Measurements from ENCODE around the gene SKIDA1.

Gene SKIDA1

DNA sequence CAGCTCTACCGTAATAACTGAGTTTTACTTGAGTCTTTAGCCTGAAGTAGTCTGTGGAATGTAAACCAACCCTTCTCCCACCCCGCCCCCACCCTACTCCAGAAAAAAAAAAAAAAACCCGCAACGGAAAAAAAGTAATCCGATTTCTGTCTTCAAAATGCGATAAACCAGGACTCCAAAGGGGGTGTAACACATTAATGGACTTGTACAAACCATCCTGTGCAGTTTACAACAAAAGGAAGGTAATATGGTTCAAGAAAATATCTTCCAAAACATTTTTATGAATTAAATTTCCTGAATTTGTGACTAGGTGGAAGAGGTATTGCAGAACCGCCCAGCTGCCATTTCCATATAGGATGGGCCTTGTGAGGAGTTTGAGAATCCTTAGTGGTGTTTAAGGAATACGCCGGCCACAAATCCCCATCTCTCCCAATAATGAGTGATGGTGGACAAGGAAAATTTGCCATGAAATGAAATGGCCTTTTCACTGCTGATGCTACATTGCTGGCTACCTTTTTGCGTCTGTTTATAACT, 10.6 kb downstream of the SKIDA1 start:
- no peak for ATAC-seq

DNA sequence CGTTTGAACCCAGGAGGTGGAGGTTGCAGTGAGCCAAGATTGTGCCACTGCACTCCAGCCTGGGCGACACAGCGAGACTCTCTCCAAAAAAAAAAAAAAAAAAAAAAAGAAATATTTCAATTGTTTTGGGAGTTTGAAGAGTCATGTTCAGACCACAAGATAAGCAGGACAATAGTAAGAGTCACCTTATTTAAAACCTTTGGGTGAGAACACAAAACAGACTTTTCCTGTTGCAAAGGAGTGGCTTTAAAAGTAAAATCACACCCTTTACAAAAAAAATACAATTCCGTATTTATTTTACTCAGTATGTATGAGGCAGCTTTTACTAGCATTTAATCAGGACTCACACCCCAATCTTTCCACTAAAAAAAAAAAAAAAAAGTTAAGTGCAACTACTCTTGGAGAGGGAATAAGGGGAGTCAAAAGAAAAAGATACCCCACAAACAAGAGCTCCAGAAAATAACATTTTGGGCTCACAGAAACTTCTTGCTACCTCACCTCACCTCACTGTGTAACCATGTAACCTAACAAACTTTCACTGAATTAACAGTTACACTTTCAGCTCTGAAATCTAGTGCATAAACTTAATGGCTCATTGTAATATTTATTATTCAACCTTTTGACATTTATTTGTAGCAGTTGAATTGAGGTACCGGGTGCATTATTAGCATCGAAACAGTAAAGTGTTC, 11.2 kb downstream of the SKIDA1 start:
- TF ChIP-seq ISL1 (CRISPR knock-in tag; IDR thresholded peaks at IDR 0.05) (no peak), RARB (CRISPR knock-in tag; IDR thresholded peaks at IDR 0.05) (no peak), ESRRG (CRISPR knock-in tag; IDR thresholded peaks at IDR 0.05) (no peak), ARNTL (CRISPR knock-in tag; IDR thresholded peaks at IDR 0.05; ENCODE audit: borderline replicate concordance, low read depth) (no peak), ZNF565 (CRISPR knock-in tag; conservative IDR thresholded peaks at IDR 0.05; ENCODE audit: low read depth) (no peak), CSDC2 (CRISPR knock-in tag; IDR thresholded peaks at IDR 0.05) (no peak), TOX (CRISPR knock-in tag; IDR thresholded peaks at IDR 0.05; ENCODE audit: borderline replicate concordance) (no peak), ZC3H10 (CRISPR knock-in tag; IDR thresholded peaks at IDR 0.05) (no peak), SNAI2 (CRISPR knock-in tag; IDR thresholded peaks at IDR 0.05) (no peak), GLIS3 (CRISPR knock-in tag; IDR thresholded peaks at IDR 0.05) (no peak), ZNF70 (CRISPR knock-in tag; IDR thresholded peaks at IDR 0.05) (no peak), PPARA (CRISPR knock-in tag; IDR thresholded peaks at IDR 0.05; ENCODE audit: borderline replicate concordance) (no peak), BACH2 (CRISPR knock-in tag; IDR thresholded peaks at IDR 0.05; ENCODE audit: borderline replicate concordance) (no peak), ZFP3 (CRISPR knock-in tag; IDR thresholded peaks at IDR 0.05) (no peak)
- TF ChIP-seq, protein P1, sequence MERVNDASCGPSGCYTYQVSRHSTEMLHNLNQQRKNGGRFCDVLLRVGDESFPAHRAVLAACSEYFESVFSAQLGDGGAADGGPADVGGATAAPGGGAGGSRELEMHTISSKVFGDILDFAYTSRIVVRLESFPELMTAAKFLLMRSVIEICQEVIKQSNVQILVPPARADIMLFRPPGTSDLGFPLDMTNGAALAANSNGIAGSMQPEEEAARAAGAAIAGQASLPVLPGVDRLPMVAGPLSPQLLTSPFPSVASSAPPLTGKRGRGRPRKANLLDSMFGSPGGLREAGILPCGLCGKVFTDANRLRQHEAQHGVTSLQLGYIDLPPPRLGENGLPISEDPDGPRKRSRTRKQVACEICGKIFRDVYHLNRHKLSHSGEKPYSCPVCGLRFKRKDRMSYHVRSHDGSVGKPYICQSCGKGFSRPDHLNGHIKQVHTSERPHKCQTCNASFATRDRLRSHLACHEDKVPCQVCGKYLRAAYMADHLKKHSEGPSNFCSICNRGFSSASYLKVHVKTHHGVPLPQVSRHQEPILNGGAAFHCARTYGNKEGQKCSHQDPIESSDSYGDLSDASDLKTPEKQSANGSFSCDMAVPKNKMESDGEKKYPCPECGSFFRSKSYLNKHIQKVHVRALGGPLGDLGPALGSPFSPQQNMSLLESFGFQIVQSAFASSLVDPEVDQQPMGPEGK (CRISPR knock-in tag; IDR thresholded peaks at IDR 0.05; ENCODE audit: borderline replicate concordance): no peak
- TF ChIP-seq, protein P2, sequence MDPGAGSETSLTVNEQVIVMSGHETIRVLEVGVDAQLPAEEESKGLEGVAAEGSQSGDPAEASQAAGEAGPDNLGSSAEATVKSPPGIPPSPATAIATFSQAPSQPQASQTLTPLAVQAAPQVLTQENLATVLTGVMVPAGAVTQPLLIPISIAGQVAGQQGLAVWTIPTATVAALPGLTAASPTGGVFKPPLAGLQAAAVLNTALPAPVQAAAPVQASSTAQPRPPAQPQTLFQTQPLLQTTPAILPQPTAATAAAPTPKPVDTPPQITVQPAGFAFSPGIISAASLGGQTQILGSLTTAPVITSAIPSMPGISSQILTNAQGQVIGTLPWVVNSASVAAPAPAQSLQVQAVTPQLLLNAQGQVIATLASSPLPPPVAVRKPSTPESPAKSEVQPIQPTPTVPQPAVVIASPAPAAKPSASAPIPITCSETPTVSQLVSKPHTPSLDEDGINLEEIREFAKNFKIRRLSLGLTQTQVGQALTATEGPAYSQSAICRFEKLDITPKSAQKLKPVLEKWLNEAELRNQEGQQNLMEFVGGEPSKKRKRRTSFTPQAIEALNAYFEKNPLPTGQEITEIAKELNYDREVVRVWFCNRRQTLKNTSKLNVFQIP (CRISPR knock-in tag; IDR thresholded peaks at IDR 0.05; ENCODE audit: borderline replicate concordance, low read depth): no peak
- no peak for ATAC-seq

More for the DNA sequence above, 10.6 kb downstream of the SKIDA1 start:
- TF ChIP-seq CSDC2 (CRISPR knock-in tag; IDR thresholded peaks at IDR 0.05) (no peak), RARB (CRISPR knock-in tag; IDR thresholded peaks at IDR 0.05) (no peak), OSR1 (CRISPR knock-in tag; IDR thresholded peaks at IDR 0.05) (no peak), ISL1 (CRISPR knock-in tag; IDR thresholded peaks at IDR 0.05) (no peak), PPARA (CRISPR knock-in tag; IDR thresholded peaks at IDR 0.05; ENCODE audit: borderline replicate concordance) (no peak), ARNTL (CRISPR knock-in tag; IDR thresholded peaks at IDR 0.05; ENCODE audit: borderline replicate concordance, low read depth) (no peak), ESRRG (CRISPR knock-in tag; IDR thresholded peaks at IDR 0.05) (no peak)
- TF ChIP-seq, protein P3, sequence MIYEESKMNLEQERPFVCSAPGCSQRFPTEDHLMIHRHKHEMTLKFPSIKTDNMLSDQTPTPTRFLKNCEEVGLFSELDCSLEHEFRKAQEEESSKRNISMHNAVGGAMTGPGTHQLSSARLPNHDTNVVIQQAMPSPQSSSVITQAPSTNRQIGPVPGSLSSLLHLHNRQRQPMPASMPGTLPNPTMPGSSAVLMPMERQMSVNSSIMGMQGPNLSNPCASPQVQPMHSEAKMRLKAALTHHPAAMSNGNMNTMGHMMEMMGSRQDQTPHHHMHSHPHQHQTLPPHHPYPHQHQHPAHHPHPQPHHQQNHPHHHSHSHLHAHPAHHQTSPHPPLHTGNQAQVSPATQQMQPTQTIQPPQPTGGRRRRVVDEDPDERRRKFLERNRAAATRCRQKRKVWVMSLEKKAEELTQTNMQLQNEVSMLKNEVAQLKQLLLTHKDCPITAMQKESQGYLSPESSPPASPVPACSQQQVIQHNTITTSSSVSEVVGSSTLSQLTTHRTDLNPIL (CRISPR knock-in tag; IDR thresholded peaks at IDR 0.05; ENCODE audit: low read depth): no peak
- TF ChIP-seq, protein P1 (CRISPR knock-in tag; IDR thresholded peaks at IDR 0.05; ENCODE audit: borderline replicate concordance): no peak
- TF ChIP-seq, protein P2 (CRISPR knock-in tag; IDR thresholded peaks at IDR 0.05; ENCODE audit: borderline replicate concordance, low read depth): no peak

DNA sequence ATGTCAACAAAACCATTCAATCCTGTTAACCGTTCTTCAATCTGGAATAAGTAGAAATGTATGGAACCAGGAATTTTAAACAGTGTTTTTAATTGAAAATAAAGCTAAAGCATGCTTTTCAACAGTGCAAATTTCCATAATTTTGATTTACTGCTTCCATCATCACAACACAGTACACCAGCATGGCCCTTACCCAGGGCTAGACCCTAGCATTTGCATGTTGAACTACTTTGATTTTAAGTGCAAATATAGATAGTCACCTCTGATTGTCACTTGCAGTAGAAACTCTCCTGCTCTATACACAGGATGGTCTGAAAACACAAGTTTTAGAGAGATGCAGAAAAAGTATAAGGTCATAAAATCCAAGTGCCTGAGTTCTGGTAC, 12.1 kb downstream of the SKIDA1 start:
- TF ChIP-seq ESRRG (CRISPR knock-in tag; IDR thresholded peaks at IDR 0.05): no peak
- no peak for TF ChIP-seq ZFP30 (CRISPR knock-in tag; IDR thresholded peaks at IDR 0.05)
- no peak for TF ChIP-seq ZFP3 (CRISPR knock-in tag; IDR thresholded peaks at IDR 0.05)
- TF ChIP-seq, protein P2 (CRISPR knock-in tag; IDR thresholded peaks at IDR 0.05; ENCODE audit: borderline replicate concordance, low read depth): no peak
- TF ChIP-seq SNAI2 (CRISPR knock-in tag; IDR thresholded peaks at IDR 0.05): no peak
- TF ChIP-seq OSR1 (CRISPR knock-in tag; IDR thresholded peaks at IDR 0.05): no peak
- TF ChIP-seq, protein P3 (CRISPR knock-in tag; IDR thresholded peaks at IDR 0.05; ENCODE audit: low read depth): no peak
- TF ChIP-seq ZNF565 (CRISPR knock-in tag; conservative IDR thresholded peaks at IDR 0.05; ENCODE audit: low read depth): no peak
- TF ChIP-seq ARNTL (CRISPR knock-in tag; IDR thresholded peaks at IDR 0.05; ENCODE audit: borderline replicate concordance, low read depth): no peak
- no peak for TF ChIP-seq ISL1 (CRISPR knock-in tag; IDR thresholded peaks at IDR 0.05)
- no peak for TF ChIP-seq PPARA (CRISPR knock-in tag; IDR thresholded peaks at IDR 0.05; ENCODE audit: borderline replicate concordance)
- TF ChIP-seq ZC3H10 (CRISPR knock-in tag; IDR thresholded peaks at IDR 0.05): no peak

More for the DNA sequence above, 12.1 kb downstream of the SKIDA1 start:
- ATAC-seq: no peak
